Activated naive CD4-positive, alpha-beta T cell (primary cell): ENCODE results near the gene TMEM217.
"Not testable (repeated sequence)": the region's sequence is repeated elsewhere in the genome, so short reads cannot be mapped to it uniquely, and the experiment has no call there.

Source experiments
- DNase-seq, 4 experiments: peaks; one replicate each; lab custom pipeline; 2025; lab: John Stamatoyannopoulos, UW

Gene TMEM217

GRCh38 chr6:37185949-37186720 lies 71.8 kb downstream of the TMEM217 start:
- not testable (repeated sequence) for DNase-seq

- peak in 2 of 4 experiments; percentile 42 to 56 for DNase-seq
These were observed 75.0 kb downstream of the TMEM217 start for GRCh38 chr6:37182736-37183590.

- not testable (repeated sequence) for DNase-seq
These were observed 77.3 kb downstream of the TMEM217 start for GRCh38 chr6:37180610-37181009.

GRCh38 chr6:37180075-37180474 lies 77.9 kb downstream of the TMEM217 start:
- no peak for DNase-seq

- DNase-seq = no peak
These were observed 79.9 kb downstream of the TMEM217 start for GRCh38 chr6:37177935-37178517.

GRCh38 chr6:37177077-37177934 lies 80.6 kb downstream of the TMEM217 start:
- no peak for DNase-seq

- DNase-seq = no peak
These were observed 81.5 kb downstream of the TMEM217 start for GRCh38 chr6:37176268-37177076.

- no peak for DNase-seq
These were observed 82.3 kb downstream of the TMEM217 start for GRCh38 chr6:37175332-37176267.

GRCh38 chr6:37174515-37175331 lies 83.2 kb downstream of the TMEM217 start:
- DNase-seq = no peak

- no peak for DNase-seq
These were observed 83.8 kb downstream of the TMEM217 start for GRCh38 chr6:37174196-37174514.

- DNase-seq = no peak
These were observed 84.3 kb downstream of the TMEM217 start for GRCh38 chr6:37173493-37174195.

- DNase-seq = no peak
These were observed 84.9 kb downstream of the TMEM217 start for GRCh38 chr6:37172912-37173492.

GRCh38 chr6:37171970-37172812 lies 85.8 kb downstream of the TMEM217 start:
- peak; percentile 59 to 83 (median 70) for DNase-seq

GRCh38 chr6:37171201-37171969 lies 86.6 kb downstream of the TMEM217 start:
- peak in 2 of 4 experiments; percentile 11 to 40 for DNase-seq

- peak; percentile 25 to 40 (median 36) for DNase-seq
These were observed 87.4 kb downstream of the TMEM217 start for GRCh38 chr6:37170273-37171200.
